H1 (cell line): ENCODE data around the gene SLC12A8. TPM values are rescaled to one million over a fixed set of nuclear protein-coding genes. Genes with fewer than 3 reads are reported as not detected.

Source experiments
- CTCF ChIA-PET: fragments of 300-600 bp; sonication (Branson Sonifier 250); formaldehyde crosslinking; loops from one replicate; lab custom pipeline; 2021; ENCODE audit not compliant: partially characterized antibody; lab: Charles Lee
- POLR2A ChIA-PET: fragments of 300-600 bp; sonication (Branson Sonifier 250); formaldehyde crosslinking; loops from one replicate; lab custom pipeline; 2021; ENCODE audit warnings: inconsistent platforms; ENCODE audit not compliant: partially characterized antibody; lab: Charles Lee
- DNase-seq, 2 experiments: peaks; one replicate each; pipeline versions ENCODE4 v3.0.0 to v3.0.0-alpha.2; 2010 to 2022; ENCODE audit warnings: low spot score in 2 of 2, low read depth in 1 of 2, mixed read lengths in 1 of 2
- FAIRE-seq: peaks from 2 replicates; lab custom pipeline; 2011; peaks lifted over from hg19 to GRCh38; lab: Jason Lieb, UNC
- H2AFZ ChIP-seq: 2 replicates; pipeline ENCODE4 v1.8.1; 2012; ENCODE audit warnings: low read length, inconsistent platforms
- H2AK5ac ChIP-seq: 2 replicates; pipeline ENCODE4 v1.6.1; 2013; ENCODE audit warnings: low read depth, low read length
- H2BK120ac ChIP-seq: replicated peaks from 2 replicates; pipeline ENCODE3; 2013; ENCODE audit warnings: low read depth, low read length, inconsistent platforms
- H2BK12ac ChIP-seq: 2 replicates; pipeline ENCODE4 v1.6.1; 2013; ENCODE audit warnings: low read depth, low read length
- H2BK15ac ChIP-seq: 2 replicates; pipeline ENCODE4 v1.6.1; 2013; ENCODE audit warnings: low read length
- H2BK20ac ChIP-seq: 2 replicates; pipeline ENCODE4 v1.6.1; 2013; ENCODE audit warnings: low read length
- H2BK5ac ChIP-seq: 2 replicates; pipeline ENCODE4 v1.6.1; 2013; ENCODE audit warnings: low read depth, low read length
- H3K14ac ChIP-seq: 2 replicates; pipeline ENCODE4 v1.6.1; 2013; ENCODE audit warnings: inconsistent platforms; ENCODE audit not compliant: insufficient read length
- H3K18ac ChIP-seq: 2 replicates; pipeline ENCODE4 v1.6.1; 2013; ENCODE audit warnings: low read length; ENCODE audit errors: extremely low read depth
- H3K23ac ChIP-seq: 2 replicates; pipeline ENCODE4 v1.6.1; 2013; ENCODE audit warnings: inconsistent platforms; ENCODE audit not compliant: insufficient read length
- H3K23me2 ChIP-seq: 2 replicates; pipeline ENCODE4 v1.6.1; 2013; ENCODE audit warnings: low read depth, low read length
- H3K27ac ChIP-seq: 2 replicates; pipeline ENCODE4 v1.6.1; 2011; ENCODE audit warnings: low read depth, low read length, inconsistent platforms
- H3K27me3 ChIP-seq, 4 experiments: replicated peaks in 1 of 4; 1 replicate in 1 of 4; 2 replicates in 3 of 4; pipeline versions ENCODE4 v1.6.1 to v1.8.1; 2011 to 2013; ENCODE audit warnings: low read length in 3 of 4, mild to moderate bottlenecking in 3 of 4, inconsistent platforms in 2 of 4, mixed read lengths in 2 of 4, moderate library complexity in 1 of 4; ENCODE audit not compliant: control insufficient read depth in 3 of 4, insufficient read depth in 3 of 4; ENCODE audit errors: extremely low read depth in 1 of 4
- H3K36me3 ChIP-seq, 4 experiments: 2 replicates each; pipeline versions ENCODE4 v1.6.1 to v1.8.1; 2011 to 2013; ENCODE audit warnings: mild to moderate bottlenecking in 4 of 4, low read length in 3 of 4, moderate library complexity in 2 of 4, control low read depth in 1 of 4, inconsistent platforms in 1 of 4; ENCODE audit not compliant: insufficient read depth in 4 of 4, control insufficient read depth in 2 of 4
- H3K4ac ChIP-seq: replicated peaks from 2 replicates; pipeline ENCODE3; 2013; ENCODE audit warnings: low read length, low read depth, mixed read lengths, inconsistent platforms; ENCODE audit not compliant: insufficient read length
- H3K4me1 ChIP-seq, 4 experiments: replicated peaks in 1 of 4; 1 replicate in 1 of 4; 2 replicates in 3 of 4; pipeline versions ENCODE4 v1.6.1 to v1.8.1; 2011 to 2013; ENCODE audit warnings: low read length in 3 of 4, inconsistent platforms in 2 of 4, mixed read lengths in 1 of 4; ENCODE audit not compliant: insufficient read depth in 4 of 4, control insufficient read depth in 3 of 4
- H3K4me2 ChIP-seq, 2 experiments: 2 replicates each; pipeline versions ENCODE4 v1.6.1 to v1.8.1; 2011 to 2013; ENCODE audit warnings: low read depth in 2 of 2, low read length in 2 of 2, control low read depth in 1 of 2, inconsistent platforms in 1 of 2, mild to moderate bottlenecking in 1 of 2; ENCODE audit not compliant: insufficient read depth in 1 of 2
- H3K4me3 ChIP-seq, 4 experiments: fragments of 200-600, 300-600 bp in 1 of 4; sonication (generic), shearing (Covaris generic), sonication (Bioruptor Twin) in 1 of 4; 2 replicates each; pipeline versions ENCODE4 v1.5.1 to v1.8.1; 2011 to 2016; ENCODE audit warnings: low read length in 4 of 4, low read depth in 3 of 4, control low read depth in 2 of 4, inconsistent platforms in 2 of 4, mild to moderate bottlenecking in 2 of 4, mixed read lengths in 1 of 4, moderate library complexity in 1 of 4; ENCODE audit not compliant: insufficient read depth in 2 of 4; ENCODE audit errors: extremely low read depth in 1 of 4
- H3K56ac ChIP-seq: replicated peaks from 2 replicates; pipeline ENCODE3; 2013; ENCODE audit warnings: low read depth, mild to moderate bottlenecking, mixed read lengths, low read length, inconsistent platforms; ENCODE audit not compliant: insufficient read length
- H3K79me1 ChIP-seq: 2 replicates; pipeline ENCODE4 v1.6.1; 2013; ENCODE audit warnings: low read depth, low read length, control low read depth
- H3K79me2 ChIP-seq, 2 experiments: 2 replicates each; pipeline versions ENCODE4 v1.6.1 to v1.8.1; 2012 to 2013; ENCODE audit warnings: low read length in 2 of 2, mild to moderate bottlenecking in 2 of 2, inconsistent platforms in 1 of 2; ENCODE audit not compliant: insufficient read depth in 2 of 2, control insufficient read depth in 1 of 2
- H3K9ac ChIP-seq, 4 experiments: replicated peaks in 1 of 4; 1 replicate in 1 of 4; 2 replicates in 3 of 4; pipeline versions ENCODE4 v1.6.1 to v1.8.1; 2011 to 2013; ENCODE audit warnings: low read depth in 3 of 4, low read length in 3 of 4, control low read depth in 2 of 4, mild to moderate bottlenecking in 2 of 4, moderate library complexity in 2 of 4, inconsistent platforms in 1 of 4; ENCODE audit errors: extremely low read depth in 1 of 4
- H3K9me3 ChIP-seq, 2 experiments: 2 replicates each; pipeline versions ENCODE4 v1.6.1 to v1.8.1; 2012 to 2013; ENCODE audit warnings: mild to moderate bottlenecking in 2 of 2, moderate library complexity in 2 of 2, control low read depth in 1 of 2, inconsistent platforms in 1 of 2, low read depth in 1 of 2, low read length in 1 of 2, mixed read lengths in 1 of 2; ENCODE audit not compliant: insufficient read depth in 2 of 2
- H4K20me1 ChIP-seq, 2 experiments: replicated peaks in 1 of 2; 2 replicates each; pipeline versions ENCODE3 to v1.8.1; 2011 to 2013; ENCODE audit warnings: inconsistent platforms in 2 of 2, low read length in 2 of 2, mild to moderate bottlenecking in 1 of 2; ENCODE audit not compliant: insufficient read depth in 2 of 2, control insufficient read depth in 1 of 2
- H4K5ac ChIP-seq: 2 replicates; pipeline ENCODE4 v1.6.1; 2013; ENCODE audit warnings: low read length, low read depth, mixed read lengths, inconsistent platforms; ENCODE audit not compliant: insufficient read length
- H4K8ac ChIP-seq: 2 replicates; pipeline ENCODE4 v1.8.0; 2013; ENCODE audit warnings: mild to moderate bottlenecking, moderate library complexity, low read length, inconsistent platforms; ENCODE audit not compliant: insufficient read depth; ENCODE audit errors: extremely low read depth
- H4K91ac ChIP-seq: replicated peaks from 2 replicates; pipeline ENCODE3; 2013; ENCODE audit warnings: low read length, mixed read lengths, inconsistent platforms; ENCODE audit not compliant: insufficient read length
- BCL11A ChIP-seq, 2 experiments: IDR thresholded peaks; one replicate each; pipeline ENCODE4 v1.6.1; 2011; ENCODE audit warnings: low read depth in 2 of 2, low read length in 2 of 2, mild to moderate bottlenecking in 2 of 2
- BRCA1 ChIP-seq: IDR thresholded peaks from 2 replicates; pipeline ENCODE4 v1.6.1; 2012; ENCODE audit warnings: low read depth, low read length, improper control_type of control experiment
- CHD2 ChIP-seq: IDR thresholded peaks from 2 replicates; pipeline ENCODE4 v1.6.1; 2012; ENCODE audit warnings: low read length, improper control_type of control experiment
- KDM4A ChIP-seq: IDR thresholded peaks from one replicate; pipeline ENCODE4 v1.7.1; 2012; ENCODE audit warnings: low read depth, mild to moderate bottlenecking, moderate library complexity, low read length, inconsistent platforms; ENCODE audit not compliant: severe bottlenecking
- KDM5A ChIP-seq: fragments of 200-600 bp; IDR thresholded peaks from 2 replicates; pipeline ENCODE4 v1.7.1; 2012; ENCODE audit warnings: mild to moderate bottlenecking, low read length, inconsistent platforms, mixed read lengths
- RXRA ChIP-seq: IDR thresholded peaks from 2 replicates; pipeline ENCODE4 v1.6.1; 2011; ENCODE audit warnings: low read depth, mild to moderate bottlenecking, low read length, moderate library complexity; ENCODE audit not compliant: insufficient read depth
- SP4 ChIP-seq: IDR thresholded peaks from 2 replicates; pipeline ENCODE4 v1.6.1; 2012; ENCODE audit warnings: low read length, inconsistent platforms
- TAF1 ChIP-seq: IDR thresholded peaks from 2 replicates; pipeline ENCODE4 v1.6.1; 2011; ENCODE audit warnings: mild to moderate bottlenecking, low read depth, low read length
- WGBS, 2 experiments: shearing (Covaris generic) in 1 of 2; methylation state at CpG; one replicate each; pipeline versions ENCODE4 v1.1.6 to v1.1.7; 2013 to 2015; ENCODE audit warnings: low lambda C conversion rate in 2 of 2, mixed read lengths in 2 of 2, inconsistent platforms in 1 of 2, low coverage in 1 of 2, missing lambda C conversion rate in 1 of 2; ENCODE audit not compliant: insufficient replicate concordance in 2 of 2, insufficient coverage in 1 of 2, insufficient read length in 1 of 2; ENCODE audit errors: extremely low coverage in 1 of 2, missing lambda C conversion rate in 1 of 2; 5-methylcytosine and 5-hydroxymethylcytosine counted together
- polyA plus RNA-seq, 7 experiments: library from polyadenylated mRNA; depleted of rRNA in 3 of 7; stranded (reverse) in 5 of 7; unstranded in 2 of 7; fragments of >200 nt in 5 of 7; fragments of 200-250 nt in 2 of 7; gene quantifications; 1 replicate in 5 of 7; 2 replicates in 1 of 7; 4 replicates in 1 of 7; pipeline versions ENCODE4 v1.2.1 to v1.2.3, GENCODE V29; 2011 to 2013; ENCODE audit warnings: missing spikeins in 2 of 7, mixed read lengths in 2 of 7
- total RNA-seq: library from RNA; stranded (reverse); fragmentation: NEBNext Ultra II Directional; extraction: Animal tissue kit (Norgen Biotek cat#: 25700); gene quantifications from 2 replicates; pipeline ENCODE4 v1.2.1, GENCODE V29; 2021
- TF ChIP-seq, protein P1 (sequence below), 3 experiments: IDR thresholded peaks; 1 replicate in 2 of 3; 2 replicates in 1 of 3; pipeline versions ENCODE4 v1.5.1 to v1.6.1; 2011; ENCODE audit warnings: low read length in 3 of 3, mild to moderate bottlenecking in 3 of 3, inconsistent platforms in 2 of 3, low read depth in 1 of 3, moderate library complexity in 1 of 3; ENCODE audit not compliant: insufficient read depth in 1 of 3; ENCODE audit errors: control extremely low read depth in 1 of 3

Gene SLC12A8
- total and polyA plus RNA-seq, 2 of the 8 experiments (the other 6 are each of a cell fraction or from before 2014, with no cell fraction given): 13.7 to 14.4 TPM

DNA sequence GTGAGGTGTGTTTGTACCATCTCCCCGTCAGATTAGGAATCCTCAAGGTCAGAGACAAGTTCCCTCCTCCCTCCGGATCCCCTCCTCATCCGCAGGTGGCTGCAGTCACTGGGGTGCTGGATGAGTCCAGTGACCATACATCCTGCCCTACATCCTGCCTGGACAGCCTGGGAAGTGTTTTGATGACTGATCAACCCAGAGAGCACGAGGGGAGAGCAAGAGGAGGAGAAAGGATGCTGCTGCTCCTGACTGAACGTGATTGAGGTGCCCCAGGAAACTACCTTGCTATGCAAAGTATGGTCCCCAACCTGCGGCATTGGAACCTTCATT is 65.1 kb downstream of the SLC12A8 start:
- Histone ChIP-seq H3K4me3 (no peak overlapping the region), H4K91ac (no peak overlapping the region), H3K9ac (no peak overlapping the region), H3K27me3 (peaks cover 0 to 5% (median 0%) of the 10 kb centered on the region in 4 experiments; a peak in 2 of 7 replicates), H3K18ac (no peak overlapping the region), H3K27ac (no peak overlapping the region), H2BK15ac (peak overlapping the region; percentile 77; the same call in 1 of the 2 replicates), H3K79me1 (no peaks in the 10 kb centered on the region), H3K4me2 (no peak overlapping the region), H2AFZ (no peak overlapping the region), H3K79me2 (no peaks in the 10 kb centered on the region), H3K23me2 (no peaks in the 10 kb centered on the region), H4K5ac (no peak overlapping the region), H3K36me3 (no peaks in the 10 kb centered on the region), H3K23ac (no peak overlapping the region), H3K14ac (no peak overlapping the region), H4K8ac (no peak overlapping the region), H2BK12ac (peak overlapping the region; percentile 44; the same call in 1 of the 2 replicates), H3K9me3 (no peaks in the 10 kb centered on the region), H2BK120ac (no peak overlapping the region), H3K56ac (no peak overlapping the region), H2BK20ac (no peak overlapping the region), H4K20me1 (no peaks in the 10 kb centered on the region), H3K4ac (no peak overlapping the region), H3K4me1 (peaks cover 15 to 26% (median 21%) of the 10 kb centered on the region in 4 experiments), H2AK5ac (peak overlapping the region; percentile 16; the same call in 1 of the 2 replicates), H2BK5ac (0 out of 2 replicates have a peak overlapping the region, but pooled peaks have one; percentile 62)
- WGBS, 2 experiments: 78% methylated on average over 6 of the region's 6 CpGs; no CpG with 5 or more reads in 1 of the 2 experiments
- DNase-seq (no peak), FAIRE-seq (no peak)
- ChIA-PET POLR2A (no interaction called here), CTCF (interaction anchor here (1.0 to 5.0 kb wide), 3 partner anchors 15 to 56 kb away, joined by 4 to 56 read pairs (median 13); no protein-coding TSS in a partner anchor)
- TF ChIP-seq CHD2: no peak
- TF ChIP-seq BCL11A (IDR thresholded peaks at IDR 0.05; ENCODE audit: low read depth in 2 of 2, low read length in 2 of 2): no peak
- no peak for TF ChIP-seq TAF1
- no peak for TF ChIP-seq BRCA1
- TF ChIP-seq KDM5A: no peak
- TF ChIP-seq SP4: no peak
- TF ChIP-seq KDM4A: no peak
- TF ChIP-seq RXRA: no peak
- TF ChIP-seq, protein P1, sequence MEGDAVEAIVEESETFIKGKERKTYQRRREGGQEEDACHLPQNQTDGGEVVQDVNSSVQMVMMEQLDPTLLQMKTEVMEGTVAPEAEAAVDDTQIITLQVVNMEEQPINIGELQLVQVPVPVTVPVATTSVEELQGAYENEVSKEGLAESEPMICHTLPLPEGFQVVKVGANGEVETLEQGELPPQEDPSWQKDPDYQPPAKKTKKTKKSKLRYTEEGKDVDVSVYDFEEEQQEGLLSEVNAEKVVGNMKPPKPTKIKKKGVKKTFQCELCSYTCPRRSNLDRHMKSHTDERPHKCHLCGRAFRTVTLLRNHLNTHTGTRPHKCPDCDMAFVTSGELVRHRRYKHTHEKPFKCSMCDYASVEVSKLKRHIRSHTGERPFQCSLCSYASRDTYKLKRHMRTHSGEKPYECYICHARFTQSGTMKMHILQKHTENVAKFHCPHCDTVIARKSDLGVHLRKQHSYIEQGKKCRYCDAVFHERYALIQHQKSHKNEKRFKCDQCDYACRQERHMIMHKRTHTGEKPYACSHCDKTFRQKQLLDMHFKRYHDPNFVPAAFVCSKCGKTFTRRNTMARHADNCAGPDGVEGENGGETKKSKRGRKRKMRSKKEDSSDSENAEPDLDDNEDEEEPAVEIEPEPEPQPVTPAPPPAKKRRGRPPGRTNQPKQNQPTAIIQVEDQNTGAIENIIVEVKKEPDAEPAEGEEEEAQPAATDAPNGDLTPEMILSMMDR (IDR thresholded peaks at IDR 0.05; ENCODE audit: control extremely low read depth in 1 of 3, insufficient read depth in 1 of 3, low read depth in 1 of 3, low read length in 3 of 3): no peak
